Suprapubic skin (tissue), 4 donors: Measurements from ENCODE around the gene PCGF3.

Source experiments
- EP300 ChIP-seq: sonication (generic); formaldehyde crosslinking; IDR thresholded peaks from one replicate; pipeline ENCODE4 v1.6.1; 2017; ENCODE audit warnings: antibody characterized with exemption
- POLR2A ChIP-seq, 2 donors: fragments of 450-650 bp; IDR thresholded peaks; one replicate each; pipeline ENCODE4 v1.6.1; 2017; ENCODE audit warnings: antibody characterized with exemption in 2 of 2, mild to moderate bottlenecking in 2 of 2, moderate library complexity in 2 of 2
- POLR2AphosphoS5 ChIP-seq, 3 donors: sonication (generic); formaldehyde crosslinking; IDR thresholded peaks; one replicate each; pipeline ENCODE4 v1.6.1; 2017; ENCODE audit warnings: antibody characterized with exemption in 3 of 3
- TF ChIP-seq, protein P1 (sequence below), 2 donors: fragments of 200-600 bp in 1 of 2; fragments of 450-650 bp in 1 of 2; sonication (generic) in 1 of 2; IDR thresholded peaks; one replicate each; pipeline ENCODE4 v1.5.1; 2016 to 2019; ENCODE audit warnings: antibody characterized with exemption in 2 of 2, mild to moderate bottlenecking in 1 of 2, moderate library complexity in 1 of 2

DNA sequence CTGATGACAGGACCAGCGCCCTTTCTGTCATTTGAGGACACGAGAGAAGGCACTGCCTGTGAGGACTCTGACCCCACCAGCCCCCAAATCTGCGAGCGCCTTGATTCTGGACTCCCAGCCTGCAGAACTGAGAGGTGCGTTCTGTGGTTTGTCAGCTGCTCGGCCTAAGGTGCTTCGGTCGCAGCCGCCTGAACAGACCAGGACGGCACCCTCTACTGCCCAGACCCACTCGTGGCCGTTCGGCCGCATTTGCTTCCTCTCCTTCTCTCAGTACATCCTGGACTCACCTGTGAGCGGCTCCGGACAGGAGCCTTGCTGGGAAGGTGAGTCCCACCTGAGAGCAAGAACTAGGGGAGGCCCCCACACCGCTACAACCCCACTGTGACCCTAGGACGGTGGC is 8.5 kb downstream of the PCGF3 start:
- TF ChIP-seq, protein P1, sequence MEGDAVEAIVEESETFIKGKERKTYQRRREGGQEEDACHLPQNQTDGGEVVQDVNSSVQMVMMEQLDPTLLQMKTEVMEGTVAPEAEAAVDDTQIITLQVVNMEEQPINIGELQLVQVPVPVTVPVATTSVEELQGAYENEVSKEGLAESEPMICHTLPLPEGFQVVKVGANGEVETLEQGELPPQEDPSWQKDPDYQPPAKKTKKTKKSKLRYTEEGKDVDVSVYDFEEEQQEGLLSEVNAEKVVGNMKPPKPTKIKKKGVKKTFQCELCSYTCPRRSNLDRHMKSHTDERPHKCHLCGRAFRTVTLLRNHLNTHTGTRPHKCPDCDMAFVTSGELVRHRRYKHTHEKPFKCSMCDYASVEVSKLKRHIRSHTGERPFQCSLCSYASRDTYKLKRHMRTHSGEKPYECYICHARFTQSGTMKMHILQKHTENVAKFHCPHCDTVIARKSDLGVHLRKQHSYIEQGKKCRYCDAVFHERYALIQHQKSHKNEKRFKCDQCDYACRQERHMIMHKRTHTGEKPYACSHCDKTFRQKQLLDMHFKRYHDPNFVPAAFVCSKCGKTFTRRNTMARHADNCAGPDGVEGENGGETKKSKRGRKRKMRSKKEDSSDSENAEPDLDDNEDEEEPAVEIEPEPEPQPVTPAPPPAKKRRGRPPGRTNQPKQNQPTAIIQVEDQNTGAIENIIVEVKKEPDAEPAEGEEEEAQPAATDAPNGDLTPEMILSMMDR (IDR thresholded peaks at IDR 0.05), result no peak
- TF ChIP-seq POLR2A (IDR thresholded peaks at IDR 0.05) (no peak), POLR2AphosphoS5 (IDR thresholded peaks at IDR 0.05) (no peak), EP300 (no peak)
